NK-92 (cell line): ENCODE data around the gene COL5A1.
"Not testable (repeated sequence)": the region's sequence is repeated elsewhere in the genome, so short reads cannot be mapped to it uniquely, and the experiment has no call there.

Experiments
- DNase-seq: peaks from one replicate; lab custom pipeline; 2025; ENCODE audit not compliant: unreplicated experiment; lab: John Stamatoyannopoulos, UW

COL5A1 gene

GRCh38 chr9:134707031-134707680 is 65.6 kb downstream of the COL5A1 start:
- DNase-seq, result no peak

GRCh38 chr9:134707731-134708671 is 66.4 kb downstream of the COL5A1 start:
- DNase-seq, result no peak

- no peak for DNase-seq
These were observed 67.1 kb downstream of the COL5A1 start for GRCh38 chr9:134708672-134709038.

GRCh38 chr9:134709512-134710270 is 68.1 kb downstream of the COL5A1 start:
- DNase-seq, result no peak

GRCh38 chr9:134710271-134710540 is 68.6 kb downstream of the COL5A1 start:
- no peak for DNase-seq

- DNase-seq, result no peak
These were observed 69.3 kb downstream of the COL5A1 start for GRCh38 chr9:134710901-134711300.

GRCh38 chr9:134712243-134712642 is 70.6 kb downstream of the COL5A1 start:
- no peak for DNase-seq

GRCh38 chr9:134712926-134713325 is 71.3 kb downstream of the COL5A1 start:
- DNase-seq, result no peak

GRCh38 chr9:134715536-134715935 is 73.9 kb downstream of the COL5A1 start:
- not testable (repeated sequence) for DNase-seq

GRCh38 chr9:134716067-134716466 is 74.5 kb downstream of the COL5A1 start:
- no peak for DNase-seq

GRCh38 chr9:134717056-134717455 is 75.5 kb downstream of the COL5A1 start:
- DNase-seq, result no peak

- DNase-seq, result no peak
These were observed 76.5 kb downstream of the COL5A1 start for GRCh38 chr9:134717924-134718645.

GRCh38 chr9:134719331-134719730 is 77.7 kb downstream of the COL5A1 start:
- no peak for DNase-seq

GRCh38 chr9:134720136-134720753 is 78.6 kb downstream of the COL5A1 start:
- DNase-seq, result no peak

GRCh38 chr9:134720796-134721195 is 79.2 kb downstream of the COL5A1 start:
- DNase-seq, result no peak

GRCh38 chr9:134721344-134721743 is 79.7 kb downstream of the COL5A1 start:
- no peak for DNase-seq

- no peak for DNase-seq
These were observed 80.6 kb downstream of the COL5A1 start for GRCh38 chr9:134722120-134722701.

GRCh38 chr9:134723037-134723436 is 81.4 kb downstream of the COL5A1 start:
- no peak for DNase-seq

- DNase-seq, result no peak
These were observed 82.0 kb downstream of the COL5A1 start for GRCh38 chr9:134723491-134724190.
